Stimulated activated CD4-positive, alpha-beta T cell treated with anti-CD3 and anti-CD28 coated beads, Interleukin-1b, Interleukin-23, amount 100 ng/mL, for 1 hour (primary cell): Measurements from ENCODE around the gene GMPR.
"Not testable (repeated sequence)": the region's sequence is repeated elsewhere in the genome, so short reads cannot be mapped to it uniquely, and the experiment has no call there.

Experiments
- DNase-seq, 2 donors: peaks; one replicate each; pipeline ENCODE4 v3.0.0-alpha.2; 2020; ENCODE audit warnings: low read depth in 2 of 2

The GMPR gene

GRCh38 chr6:16225062-16225731 is 13.2 kb upstream of the GMPR start:
- not testable (repeated sequence) for DNase-seq

GRCh38 chr6:16226117-16227047 is 12.0 kb upstream of the GMPR start:
- DNase-seq, result not testable (repeated sequence)

- no peak for DNase-seq
These were observed 11.3 kb upstream of the GMPR start for GRCh38 chr6:16227048-16227562.

GRCh38 chr6:16227605-16228004 is 10.8 kb upstream of the GMPR start:
- no peak for DNase-seq

- DNase-seq, result no peak
These were observed 10.3 kb upstream of the GMPR start for GRCh38 chr6:16228043-16228442.

GRCh38 chr6:16228709-16229665 is 9.4 kb upstream of the GMPR start:
- DNase-seq, result no peak

- no peak for DNase-seq
These were observed 8.7 kb upstream of the GMPR start for GRCh38 chr6:16229700-16230099.

- no peak for DNase-seq
These were observed 7.4 kb upstream of the GMPR start for GRCh38 chr6:16230953-16231352.

- DNase-seq, result no peak
These were observed 6.3 kb upstream of the GMPR start for GRCh38 chr6:16232086-16232485.

GRCh38 chr6:16236009-16236501 is 2.3 kb upstream of the GMPR start:
- no peak for DNase-seq

GRCh38 chr6:16236631-16237199 is 1.7 kb upstream of the GMPR start:
- no peak for DNase-seq

GRCh38 chr6:16237242-16237641 is 1.1 kb upstream of the GMPR start:
- DNase-seq, result no peak

- DNase-seq, result no peak
These were observed 793 bp downstream of the GMPR start for GRCh38 chr6:16238963-16239797.

GRCh38 chr6:16239798-16240123 is 1.4 kb downstream of the GMPR start:
- DNase-seq, result no peak

GRCh38 chr6:16240589-16241320 is 2.4 kb downstream of the GMPR start:
- DNase-seq, result no peak

GRCh38 chr6:16241321-16241689 is 2.9 kb downstream of the GMPR start:
- no peak for DNase-seq

- no peak for DNase-seq
These were observed 4.7 kb downstream of the GMPR start for GRCh38 chr6:16243055-16243454.

GRCh38 chr6:16243664-16244063 is 5.3 kb downstream of the GMPR start:
- DNase-seq, result no peak

- no peak for DNase-seq
These were observed 6.1 kb downstream of the GMPR start for GRCh38 chr6:16244446-16244845.
